Stimulated activated CD4-positive, alpha-beta T cell treated with anti-CD3 and anti-CD28 coated beads, TNF-alpha, amount 100 ng/mL, for 24 hours (primary cell): ENCODE results near the gene MAD2L1BP.

ENCODE experiments used
- DNase-seq, 3 experiments: peaks; one replicate each; pipeline ENCODE4 v3.0.0-alpha.2; 2020; ENCODE audit warnings: low read depth in 3 of 3

The MAD2L1BP gene

DNA sequence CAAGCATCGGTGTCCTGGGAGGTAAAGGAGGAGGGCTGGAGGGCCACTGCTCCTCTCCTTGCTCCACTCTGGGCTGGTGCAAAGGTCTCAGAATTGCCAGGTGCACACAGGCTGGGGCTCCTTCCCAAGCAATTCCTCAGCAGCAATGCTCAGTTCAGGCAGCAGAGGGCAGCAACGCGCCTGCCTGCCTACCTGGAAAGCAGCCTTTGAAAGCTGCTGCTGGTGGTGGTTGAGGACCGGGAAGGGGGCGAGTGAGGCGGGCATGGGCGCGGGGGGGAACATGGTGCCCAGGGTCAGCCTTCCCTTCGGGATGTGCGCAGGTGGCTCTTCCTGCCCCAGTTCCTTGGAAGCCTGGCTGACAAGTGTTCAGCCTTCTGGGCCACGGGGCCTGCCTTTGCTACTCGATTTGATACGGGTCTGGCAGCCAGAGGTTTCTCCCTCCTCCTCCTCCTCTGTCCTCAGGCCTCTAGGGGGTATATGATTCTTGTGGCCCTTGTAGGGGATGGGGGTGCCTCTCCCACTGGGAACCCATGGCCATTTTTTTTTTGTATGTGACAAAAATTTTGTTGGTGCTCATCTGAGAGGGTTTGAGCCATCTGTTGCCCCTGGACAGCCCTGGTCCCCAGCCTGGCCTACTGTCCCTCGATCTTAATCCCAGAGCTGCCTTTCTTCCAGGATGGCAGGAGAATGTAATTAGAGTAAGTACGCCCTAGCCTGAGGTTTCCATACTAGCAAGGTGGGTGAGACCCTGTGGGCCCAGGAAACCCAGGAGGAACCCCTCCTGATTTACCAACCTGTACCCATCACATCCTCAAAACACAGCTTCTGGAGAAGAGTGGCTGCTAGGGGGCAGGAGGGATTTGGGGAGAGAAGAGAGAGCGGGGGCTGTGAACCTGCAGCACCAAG lies 31.9 kb downstream of the MAD2L1BP start:
- peak; percentile 68 to 86 (median 74) for DNase-seq

DNA sequence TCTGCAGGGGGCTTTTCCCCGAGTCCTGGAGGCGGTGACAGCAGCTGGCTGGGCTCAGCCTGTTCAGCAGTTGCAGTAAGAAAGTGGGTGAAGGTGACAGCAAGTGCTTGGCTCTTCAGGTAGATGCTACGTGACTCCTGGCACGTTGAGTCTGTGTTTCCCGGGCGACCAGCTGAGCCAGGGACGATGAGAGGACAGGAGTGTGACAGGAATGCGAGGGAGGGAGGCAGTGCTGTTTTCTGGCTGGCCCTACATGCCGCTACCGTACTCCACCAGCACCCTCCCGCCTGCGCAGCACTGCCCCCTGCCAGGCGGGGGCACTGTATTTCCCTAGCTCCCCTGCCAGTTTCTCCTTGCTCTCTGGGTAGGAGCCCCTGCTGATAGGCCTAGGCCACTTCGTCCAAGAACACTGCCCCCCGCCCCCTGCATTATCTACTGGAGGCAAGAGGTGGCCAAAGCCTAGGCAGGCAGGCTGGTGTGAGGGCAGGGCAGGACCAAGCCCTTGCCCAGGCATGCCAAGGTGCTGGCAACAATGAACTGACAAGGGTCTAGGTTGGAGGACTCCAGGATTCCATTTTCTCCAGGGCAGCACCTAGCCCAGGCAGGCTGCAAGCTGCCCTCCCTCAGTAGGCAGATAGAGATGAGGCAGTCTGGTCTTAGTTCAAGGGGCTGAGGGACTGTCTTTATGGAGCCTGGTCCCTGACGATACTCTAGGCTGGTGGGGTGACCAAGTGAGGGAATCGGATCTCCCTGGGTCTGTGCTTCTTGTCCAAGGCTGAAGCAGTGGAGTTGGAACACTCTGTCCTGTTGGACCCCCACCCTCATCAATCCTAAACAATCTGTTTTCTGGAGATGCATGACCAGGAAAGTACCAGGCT lies 32.8 kb downstream of the MAD2L1BP start:
- DNase-seq, result peak in 1 of 3 experiments; percentile 58

DNA sequence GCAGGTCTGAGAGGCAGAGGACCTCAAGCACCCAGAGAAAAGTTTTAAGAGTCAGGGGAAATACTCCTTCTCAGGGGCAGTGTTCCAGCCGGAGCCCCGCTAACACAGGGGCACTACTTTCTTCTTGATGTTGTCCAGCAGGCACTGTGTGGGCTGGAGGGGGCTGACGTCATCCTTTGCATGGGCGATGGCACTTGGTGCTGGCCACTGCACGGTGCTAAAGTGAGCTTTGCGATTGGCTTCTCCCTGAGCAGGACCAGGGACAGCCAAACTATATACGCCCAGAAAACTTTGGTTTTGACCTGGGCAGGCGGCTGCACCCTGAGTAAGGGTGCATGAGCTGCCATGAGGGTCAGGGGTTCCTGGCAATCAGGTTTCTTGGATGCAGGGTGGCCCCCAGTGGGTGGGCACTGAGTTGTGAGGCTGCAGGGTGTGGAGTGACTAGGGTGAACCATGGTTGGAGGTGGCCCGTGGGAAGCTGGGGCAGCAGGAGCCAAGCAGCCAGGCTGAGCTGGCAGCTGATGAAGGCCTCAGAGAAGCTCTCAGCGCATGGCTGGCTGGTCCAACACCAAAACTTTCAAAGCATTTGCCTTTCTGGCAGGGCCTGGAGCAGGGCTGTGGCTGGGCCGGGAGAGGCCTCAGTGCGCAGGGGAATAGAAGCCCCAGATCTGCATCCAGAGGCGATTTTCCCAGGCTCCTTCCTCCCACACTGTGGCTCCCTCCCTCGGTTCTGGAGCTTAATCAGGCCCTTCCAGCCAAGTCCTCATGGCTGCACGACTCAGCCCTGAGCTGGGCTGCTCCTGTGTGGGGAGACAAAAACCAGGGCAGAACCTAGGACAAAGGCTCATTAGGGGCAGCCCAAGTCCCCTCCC lies 33.6 kb downstream of the MAD2L1BP start:
- no peak for DNase-seq

DNA sequence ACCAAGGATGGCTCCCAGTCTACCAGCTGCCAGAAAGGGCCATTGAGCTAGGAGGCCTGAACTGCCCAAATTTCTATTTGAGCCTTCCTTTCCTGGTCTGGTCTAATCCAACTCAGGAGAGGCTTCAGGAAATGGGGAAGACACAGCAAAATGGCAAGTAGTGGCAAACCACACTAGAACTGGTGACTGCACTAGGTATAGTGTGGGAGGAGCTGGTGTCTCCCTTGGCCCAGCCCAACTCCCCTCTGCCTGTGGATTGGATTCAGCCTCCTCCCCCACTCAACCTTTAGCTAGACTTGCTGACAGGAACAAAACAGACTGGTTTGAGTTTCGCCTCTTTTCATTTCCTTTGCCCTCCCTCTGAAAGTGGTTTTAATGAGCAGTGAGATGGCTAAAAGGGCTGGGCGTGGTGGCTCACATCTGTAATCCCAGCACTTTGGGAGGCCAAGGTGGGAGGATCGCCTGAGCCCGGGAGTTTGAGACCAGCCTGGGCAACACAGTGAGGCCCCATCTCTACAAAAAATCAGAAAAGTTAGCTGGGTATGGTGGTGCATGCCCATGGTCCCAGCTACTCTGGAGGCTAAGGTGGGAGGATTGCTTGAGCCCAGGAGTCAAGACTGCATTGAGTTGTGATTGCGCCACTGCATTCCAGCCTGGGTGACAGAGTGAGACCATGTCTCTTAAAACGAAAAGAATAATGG lies 34.4 kb downstream of the MAD2L1BP start:
- DNase-seq, result peak in 1 of 3 experiments; percentile 25

DNA sequence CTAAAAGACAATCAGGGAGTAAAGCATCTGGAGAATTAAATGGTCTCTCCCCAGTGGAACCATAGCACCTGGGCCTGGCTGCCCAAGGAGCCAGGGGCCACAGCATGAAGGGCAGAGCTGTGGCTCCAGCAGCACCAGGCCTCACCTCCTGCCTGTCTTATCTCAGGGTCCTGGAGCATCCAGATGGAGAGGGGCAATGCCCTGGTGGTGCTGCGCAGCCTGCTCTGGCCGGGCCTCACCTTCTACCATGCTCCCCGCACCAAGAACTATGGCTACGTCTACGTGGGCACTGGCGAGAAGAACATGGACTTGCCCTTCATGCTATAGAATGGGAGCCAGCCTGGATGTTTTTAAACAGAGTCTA lies 35.0 kb downstream of the MAD2L1BP start:
- no peak for DNase-seq

DNA sequence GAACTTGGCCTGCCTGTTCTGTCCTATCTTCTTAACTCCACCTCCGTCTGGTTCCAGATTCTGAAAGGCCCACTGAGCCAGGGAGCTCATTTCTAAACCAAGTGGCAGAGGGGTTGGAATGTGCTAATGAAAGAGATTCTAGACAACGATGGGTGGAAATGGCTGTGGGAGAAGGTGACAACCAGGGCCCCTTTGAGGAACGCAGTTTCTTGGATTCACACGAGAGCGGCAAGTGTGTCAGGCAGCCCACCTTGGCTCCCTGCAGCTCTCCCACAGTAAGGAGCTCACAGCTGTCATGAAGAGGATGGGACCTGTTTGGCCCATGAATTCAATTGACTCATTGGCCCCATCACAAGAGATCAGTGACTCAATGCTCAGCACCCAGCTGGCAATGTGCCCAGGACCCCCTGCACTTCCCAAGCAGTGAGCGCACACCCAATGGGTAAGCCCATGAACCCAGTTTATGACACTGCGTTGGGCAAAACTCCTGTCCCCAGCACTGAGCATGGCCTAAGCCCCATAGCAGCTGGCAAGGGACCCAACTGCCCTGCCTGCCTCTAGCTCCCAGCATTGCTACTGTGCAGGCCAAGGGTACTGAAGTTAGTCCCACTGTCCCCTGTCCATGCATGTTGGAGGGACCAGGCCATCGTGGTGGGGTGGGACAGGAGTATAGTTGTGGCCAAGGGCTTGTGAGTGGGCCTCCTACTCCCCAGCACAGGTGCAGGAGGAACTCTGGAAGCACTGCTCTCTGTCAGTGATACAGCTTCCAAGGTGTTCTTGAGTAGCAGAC lies 35.6 kb downstream of the MAD2L1BP start:
- DNase-seq, result no peak

DNA sequence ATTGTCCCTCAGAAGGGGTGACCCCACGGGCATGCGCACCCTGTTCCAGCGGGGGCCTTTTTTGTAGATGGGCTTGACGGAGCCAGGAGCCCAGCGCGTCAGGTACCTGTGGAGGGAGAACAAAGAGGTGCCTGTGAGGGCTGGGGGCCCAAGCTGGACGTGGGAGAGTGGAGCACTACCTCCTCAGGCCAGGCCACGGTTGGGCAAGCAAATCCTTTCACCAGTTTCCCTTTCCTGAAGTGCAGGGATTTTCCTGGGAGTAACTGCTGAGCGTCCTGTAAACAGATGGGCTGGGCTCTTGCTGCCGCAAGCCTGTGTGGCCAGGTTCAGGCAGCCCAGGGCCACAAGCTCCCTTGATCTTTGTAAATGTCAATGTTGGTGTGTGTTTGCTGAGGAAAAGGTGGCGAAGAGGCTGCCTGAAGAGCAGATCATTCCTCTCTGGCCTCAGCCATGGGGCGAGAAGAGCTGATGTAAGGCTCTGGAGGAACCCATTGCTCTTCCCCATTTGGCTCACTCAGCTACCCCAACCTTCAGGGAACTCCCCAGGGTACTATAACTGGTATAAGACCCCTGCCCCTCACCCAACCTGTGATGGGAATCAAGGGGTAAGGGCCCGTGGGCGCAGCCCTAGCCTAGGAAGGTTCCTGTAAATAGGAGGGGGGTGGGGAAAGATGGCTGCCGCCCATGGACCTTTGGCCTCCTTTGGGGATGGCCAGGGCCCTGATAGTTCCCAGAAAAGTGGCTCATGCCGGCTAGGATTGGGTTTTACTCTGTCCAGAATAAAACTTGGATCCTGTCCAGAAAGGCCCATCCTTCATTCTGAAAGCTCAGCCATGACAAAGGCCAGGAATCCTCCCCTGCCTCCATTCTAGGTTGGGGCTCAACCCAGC lies 36.4 kb downstream of the MAD2L1BP start:
- no peak for DNase-seq

DNA sequence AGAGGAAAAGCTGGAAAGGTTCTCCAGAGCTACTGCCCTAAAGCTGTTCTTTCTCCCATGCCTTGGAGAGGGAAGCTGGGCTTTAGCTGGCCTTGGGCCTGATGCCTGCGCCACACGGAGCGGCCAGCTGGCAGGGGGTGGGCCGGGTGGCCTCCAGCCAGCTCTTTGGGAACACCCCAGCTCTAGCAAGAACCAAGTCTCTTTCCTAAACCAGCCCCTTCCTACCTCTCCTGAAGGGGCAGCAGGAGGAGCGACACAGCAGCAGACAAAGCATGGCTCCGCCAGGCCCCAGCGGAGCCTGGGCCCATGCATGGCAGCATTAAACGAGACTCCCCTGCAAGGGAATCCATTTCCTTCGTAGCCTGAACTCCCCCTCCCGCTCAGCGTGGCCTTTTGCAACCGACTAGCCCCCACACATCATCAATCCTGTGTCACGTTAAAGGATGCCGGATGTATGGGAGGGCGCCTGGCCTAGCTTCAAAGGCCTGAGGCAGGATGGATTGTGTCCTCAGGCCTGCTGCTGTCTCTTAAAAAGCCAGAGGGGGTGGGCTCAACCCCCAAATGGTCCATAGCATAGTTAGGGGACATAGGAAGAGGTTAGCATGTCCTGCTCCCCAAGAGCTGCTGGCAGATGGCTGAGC lies 37.9 kb downstream of the MAD2L1BP start:
- no peak for DNase-seq

DNA sequence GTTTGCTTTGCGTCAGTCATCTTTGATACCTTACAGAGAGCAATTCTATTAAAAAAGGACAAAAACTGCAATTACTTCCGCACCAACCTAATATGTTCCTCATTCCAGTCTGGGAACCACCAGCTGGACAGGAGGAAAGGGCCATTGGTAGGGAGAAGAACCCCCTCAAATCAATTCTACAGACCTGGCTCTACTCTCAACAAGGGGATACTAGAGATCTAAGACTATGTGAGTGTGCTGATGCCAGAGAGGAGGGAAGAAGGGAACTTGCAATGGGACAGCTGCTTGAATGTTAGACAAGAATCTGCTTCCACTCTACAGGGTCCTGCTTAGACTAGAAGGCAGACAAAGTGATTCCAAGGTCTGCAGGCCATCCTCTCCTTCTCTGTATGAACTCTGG lies 38.7 kb downstream of the MAD2L1BP start:
- no peak for DNase-seq

DNA sequence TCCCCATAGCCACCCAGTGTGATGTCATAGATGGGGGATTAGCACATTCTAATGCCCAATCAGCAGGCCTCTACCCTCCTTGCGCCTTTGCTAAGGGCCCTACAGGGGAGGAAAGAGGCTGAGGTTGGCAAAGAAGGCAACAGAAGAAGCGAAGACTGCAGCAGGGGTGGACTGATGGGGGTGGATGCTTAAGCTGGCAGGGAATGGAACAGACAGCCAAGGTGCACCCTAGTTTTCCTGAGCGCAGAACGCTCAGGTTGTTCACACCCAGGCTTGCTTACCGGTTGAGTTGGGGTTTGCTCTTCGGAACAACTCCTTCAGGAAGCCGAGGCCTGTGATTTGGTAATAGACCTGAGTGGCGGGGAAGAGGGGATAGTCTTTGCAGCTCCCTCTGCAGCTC lies 39.3 kb downstream of the MAD2L1BP start:
- no peak for DNase-seq

DNA sequence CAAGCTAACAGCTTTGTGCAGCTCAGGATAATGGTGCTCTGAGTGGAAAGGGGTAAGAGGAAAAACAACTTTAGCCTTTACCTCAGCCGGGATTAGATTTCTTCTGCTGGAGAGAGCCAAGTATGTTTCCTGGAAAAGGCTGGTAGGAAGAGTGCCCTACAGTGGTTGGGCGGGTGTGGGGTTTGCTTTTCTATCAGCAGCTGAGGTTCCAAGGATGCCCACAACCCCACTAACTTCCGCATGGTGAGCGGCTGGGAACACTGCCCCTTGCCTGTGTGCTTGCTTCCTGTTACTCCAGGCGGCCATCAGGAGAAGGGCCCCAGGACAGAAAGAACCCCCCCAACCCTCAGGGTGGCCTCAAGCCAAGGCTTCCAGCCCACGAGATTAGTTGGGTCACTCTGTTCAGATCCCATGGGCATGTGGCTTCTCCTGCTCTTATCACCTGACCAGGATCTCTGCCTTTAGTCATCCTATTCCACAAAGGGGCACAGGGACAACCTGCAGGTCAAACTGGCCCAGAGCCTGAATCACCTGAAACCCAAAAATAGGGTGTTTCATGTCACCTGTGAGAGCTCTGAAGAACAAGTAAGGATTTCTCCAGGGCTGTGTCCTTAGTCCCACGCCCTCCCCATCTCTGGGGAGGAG lies 41.4 kb downstream of the MAD2L1BP start:
- no peak for DNase-seq

DNA sequence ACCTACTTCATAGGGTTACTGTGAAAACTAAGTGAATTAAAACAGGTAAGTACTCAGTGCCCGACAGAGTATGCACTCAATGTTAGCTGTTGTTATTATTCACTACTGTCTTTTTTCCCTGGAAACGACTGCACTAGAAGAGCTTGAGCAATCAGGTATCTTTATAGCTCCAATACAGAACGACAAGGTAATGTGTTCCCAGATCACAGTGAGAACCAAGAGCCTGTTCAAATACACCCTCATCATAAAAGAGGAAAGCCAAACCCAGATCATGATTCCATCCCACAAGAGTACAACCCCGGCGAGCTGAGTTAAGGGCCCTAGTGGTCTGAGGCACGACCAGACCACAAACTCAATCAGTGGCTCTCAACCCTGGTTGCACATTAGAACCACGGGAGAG lies 42.1 kb downstream of the MAD2L1BP start:
- no peak for DNase-seq

DNA sequence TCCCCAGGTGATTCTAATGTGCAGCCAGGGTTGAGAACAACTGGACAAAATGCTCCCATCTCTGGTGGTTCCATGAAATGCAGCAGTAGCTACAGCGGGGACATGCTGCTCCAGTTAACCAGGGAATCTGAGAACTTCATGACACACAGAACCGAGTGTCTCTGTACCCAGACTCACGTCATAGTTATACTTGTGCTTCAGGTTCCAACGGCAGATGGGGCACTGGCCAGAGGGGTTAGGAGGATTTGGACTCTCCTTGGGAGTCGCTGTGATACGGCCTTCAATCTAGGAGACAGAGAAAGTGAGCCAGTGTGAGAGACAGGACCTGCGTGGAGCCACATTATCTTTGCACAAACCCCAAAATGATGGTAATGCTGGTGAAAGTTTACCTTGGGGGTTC lies 42.7 kb downstream of the MAD2L1BP start:
- no peak for DNase-seq

DNA sequence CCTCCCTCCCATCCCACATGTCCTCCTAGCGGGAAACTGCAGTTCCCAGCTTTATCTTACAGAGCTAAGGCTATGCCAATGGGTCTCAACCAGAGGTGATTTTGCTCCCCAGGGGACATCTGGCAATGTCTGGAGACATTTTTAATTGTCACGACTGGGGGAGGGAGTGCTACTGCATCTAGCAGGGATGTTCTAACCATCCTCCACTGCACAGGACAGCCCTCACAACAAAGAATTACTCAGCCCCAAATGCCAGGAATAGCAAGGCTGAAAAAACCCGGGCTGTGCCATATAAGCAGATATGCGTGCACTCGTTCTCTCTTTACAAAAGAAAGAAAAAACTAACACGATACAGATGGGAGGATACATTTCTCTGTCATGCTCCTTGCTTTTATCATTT lies 43.4 kb downstream of the MAD2L1BP start:
- DNase-seq, result no peak

DNA sequence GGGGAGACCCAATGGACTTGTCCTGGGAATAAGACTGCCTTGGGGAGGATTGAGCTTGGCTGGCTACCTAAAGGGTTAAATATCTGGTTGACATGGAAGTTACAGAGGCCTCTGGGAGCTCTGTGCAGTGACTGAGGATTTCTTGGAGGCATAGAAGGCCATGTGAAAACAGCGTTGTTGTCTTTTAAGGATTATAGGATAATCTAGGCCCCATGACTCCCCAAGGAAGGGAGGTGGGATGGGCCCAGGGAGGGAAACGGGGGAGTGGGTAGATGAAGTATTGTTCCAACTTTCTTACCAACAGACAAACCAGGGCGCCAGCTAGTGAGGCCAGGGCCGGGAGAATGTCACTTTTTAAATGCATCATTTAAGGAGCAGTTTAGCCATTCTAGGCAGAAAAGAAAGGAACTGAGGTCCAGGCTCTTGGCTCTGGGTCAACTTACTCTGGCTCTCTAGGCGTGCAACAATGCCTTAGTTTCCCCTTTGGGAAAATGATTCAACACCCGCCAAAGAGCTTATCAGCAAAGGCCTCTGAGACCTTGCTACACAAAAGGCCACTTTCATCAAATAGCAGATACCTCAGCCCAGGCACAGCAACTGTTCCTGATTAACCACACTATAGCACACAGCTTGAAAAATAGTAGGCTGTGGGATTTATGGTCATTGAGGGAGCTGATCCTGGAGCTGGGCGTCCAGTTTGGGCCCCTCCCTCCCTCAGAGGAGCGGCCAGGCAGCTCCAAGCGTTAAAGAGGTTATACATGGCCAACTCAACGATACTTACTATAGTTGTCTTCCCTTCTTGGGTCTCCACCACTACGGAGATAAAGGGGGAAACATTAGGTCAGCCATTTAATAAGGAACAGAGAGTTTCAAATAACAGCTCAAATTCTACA lies 44.9 kb downstream of the MAD2L1BP start:
- no peak for DNase-seq

DNA sequence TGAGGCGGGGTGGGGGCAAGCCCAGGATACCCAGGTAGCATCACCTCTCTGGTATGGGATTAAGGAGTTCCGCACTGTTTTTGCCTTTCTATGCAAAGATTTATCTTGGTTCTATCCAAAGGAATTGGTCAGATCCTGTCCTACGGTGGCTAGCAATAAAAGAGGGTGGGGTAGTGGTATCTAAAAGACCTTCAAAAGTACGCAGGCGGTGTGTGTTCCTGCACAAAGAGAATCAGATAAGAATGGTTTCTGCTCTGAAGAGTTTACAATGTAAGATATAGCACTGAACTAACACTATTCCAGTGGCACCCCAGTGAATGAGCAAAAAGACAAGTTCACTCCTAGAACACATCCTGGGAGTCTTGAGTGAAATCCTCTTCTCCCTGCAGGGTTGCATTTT lies 45.7 kb downstream of the MAD2L1BP start:
- no peak for DNase-seq

DNA sequence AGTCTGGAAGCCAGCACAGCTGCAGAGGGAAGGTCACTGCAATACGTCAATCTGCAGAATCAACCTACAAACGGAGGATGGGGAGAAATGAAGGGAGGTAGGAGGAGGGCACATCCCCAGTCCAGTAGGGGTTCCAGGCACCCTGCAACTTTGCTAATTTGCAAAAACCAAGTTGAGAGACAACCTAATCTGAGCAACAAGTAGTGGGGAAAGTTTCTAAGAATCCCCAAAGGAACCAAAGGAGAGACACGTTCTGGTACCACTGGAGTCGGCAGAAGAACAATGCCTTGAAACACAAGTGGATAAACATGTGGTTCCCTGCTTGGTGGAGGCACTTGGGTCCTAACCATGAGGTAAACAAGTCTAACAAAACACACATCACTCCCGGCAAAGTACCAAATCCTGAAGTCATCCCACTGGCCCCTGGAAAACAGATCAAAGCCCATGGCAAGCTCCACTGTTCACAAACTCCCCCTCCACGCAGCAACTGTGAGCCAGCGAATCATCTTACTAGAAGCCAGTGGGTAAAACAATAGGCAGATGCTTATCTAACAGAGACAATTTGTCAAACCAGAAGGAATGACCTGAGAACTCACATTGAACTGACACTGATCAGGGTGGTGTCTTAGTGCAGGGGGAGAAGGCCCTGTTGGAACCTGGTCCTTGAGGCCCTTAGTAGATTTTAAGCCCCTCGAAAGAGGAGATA lies 47.2 kb downstream of the MAD2L1BP start:
- DNase-seq, result no peak
